Activated CD4-positive, CD25-positive, alpha-beta regulatory T cell treated with anti-CD3 and anti-CD28 coated beads, Interleukin-2, amount 50 U/mL, for 16 hours (primary cell): ENCODE data around the gene HRCT1.
A peak's percentile ranks its signal among the peaks of the same experiment; 100 is the strongest.

Experiments used
- DNase-seq: peaks from one replicate; pipeline ENCODE4 v3.0.0-alpha.2; 2020; ENCODE audit warnings: low read depth, low spot score

The HRCT1 gene

DNA sequence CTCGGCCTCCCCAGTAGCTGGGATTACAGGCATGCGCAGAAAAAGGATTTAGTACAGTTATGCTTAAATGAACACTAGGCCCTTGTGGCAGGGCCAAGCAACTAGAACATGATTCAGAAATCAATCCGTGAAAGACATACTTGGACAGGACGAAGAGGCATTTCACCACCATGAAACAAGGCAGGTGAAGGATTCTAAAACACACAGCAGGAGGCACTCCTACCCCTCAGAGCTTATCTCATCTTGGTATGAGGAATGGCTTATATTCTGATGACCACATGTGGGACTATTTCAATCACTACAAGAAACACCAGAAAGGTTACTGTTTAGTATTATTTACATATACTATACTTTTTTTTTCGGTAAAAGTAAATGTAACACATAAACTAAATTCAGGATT, 36.3 kb downstream of the HRCT1 start:
- DNase-seq: no peak

DNA sequence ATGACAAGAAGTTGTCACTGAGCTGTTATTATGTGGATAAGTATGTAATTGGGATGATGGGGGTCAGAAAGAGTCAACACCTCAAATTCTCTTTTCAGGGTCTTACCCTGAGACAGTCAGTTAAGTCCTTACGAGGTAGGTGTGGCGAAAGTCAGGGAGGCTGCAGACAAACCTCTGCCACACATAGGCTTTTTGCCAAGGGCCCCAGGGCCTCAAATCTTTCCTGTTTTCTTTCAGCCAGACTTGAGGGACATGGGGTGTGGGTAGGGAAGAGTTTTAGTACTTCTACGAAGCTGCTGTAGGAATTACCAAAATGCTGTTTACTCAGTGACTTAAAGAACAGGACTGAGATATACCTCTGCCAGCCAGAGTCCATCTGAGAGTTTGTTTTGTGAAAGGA, 38.2 kb downstream of the HRCT1 start:
- no peak for DNase-seq

DNA sequence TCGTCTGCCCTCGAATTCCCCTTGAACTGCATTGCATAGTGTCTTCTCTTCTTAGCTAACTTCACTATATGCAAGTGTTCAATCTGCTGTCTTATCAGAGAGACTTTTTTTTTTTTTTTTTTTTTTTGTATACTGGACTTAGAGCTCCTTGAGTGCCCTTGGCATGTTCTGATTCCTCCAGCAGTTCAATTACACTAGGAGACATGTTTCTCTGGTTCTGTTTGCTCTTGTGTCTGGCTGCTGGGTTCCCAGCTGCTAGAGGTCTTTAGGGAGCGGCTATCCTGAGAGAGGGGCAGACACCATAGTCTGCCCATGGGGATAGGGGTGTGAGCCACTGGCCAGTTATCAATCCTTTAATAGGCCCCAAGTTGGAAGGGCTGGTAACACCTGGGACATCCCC, 38.8 kb downstream of the HRCT1 start:
- DNase-seq: no peak

DNA sequence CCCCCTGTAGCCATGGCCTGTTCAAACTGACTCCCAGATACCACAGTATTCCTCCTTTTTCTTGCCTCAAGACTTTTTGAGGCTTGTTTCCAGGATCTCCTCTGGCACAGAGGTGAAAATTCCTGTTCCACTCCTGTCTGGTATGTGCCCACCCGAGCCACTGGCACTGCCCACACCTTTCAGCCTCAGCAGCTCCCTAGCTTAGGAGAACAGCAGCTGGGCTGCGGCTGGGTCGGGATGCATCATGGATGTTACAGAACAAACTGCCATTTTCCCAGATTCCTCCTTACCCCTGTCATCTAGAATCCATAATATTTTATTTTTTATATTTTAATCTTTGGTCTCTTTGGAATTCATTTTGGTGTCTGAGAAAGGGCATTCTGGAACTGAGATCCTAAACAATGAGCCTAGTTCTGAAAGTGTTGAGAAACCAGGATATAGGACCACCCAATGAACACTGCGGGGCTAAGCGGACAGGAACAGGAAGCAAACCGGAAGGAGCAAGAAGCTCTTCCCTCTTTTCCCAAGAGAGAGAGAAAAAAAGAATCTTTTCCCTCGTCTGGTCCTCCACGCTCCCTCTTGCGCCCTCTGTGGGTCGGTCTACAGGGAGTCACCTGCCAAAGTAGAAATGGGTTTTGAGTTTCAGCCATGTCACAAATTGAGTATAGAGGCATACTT, 39.5 kb downstream of the HRCT1 start:
- peak; percentile 37 for DNase-seq

DNA sequence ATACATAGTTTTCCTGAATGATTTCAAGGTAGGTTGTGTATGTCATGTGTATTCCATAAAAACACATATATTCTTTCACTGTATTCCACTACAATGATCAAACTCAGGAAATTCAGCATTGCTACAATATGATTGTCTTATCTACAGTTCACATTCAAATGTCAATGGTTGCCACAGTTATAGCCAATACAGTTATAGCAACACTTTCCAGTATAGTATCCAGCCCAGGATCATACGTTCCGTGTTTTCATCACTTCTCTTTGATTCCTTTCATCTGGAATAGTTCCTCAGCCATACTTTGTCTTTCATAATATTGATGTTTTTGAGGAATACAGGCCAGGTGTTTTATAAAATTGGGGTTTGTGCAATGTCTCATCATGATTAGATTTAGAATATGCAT, 42.4 kb downstream of the HRCT1 start:
- no peak for DNase-seq

DNA sequence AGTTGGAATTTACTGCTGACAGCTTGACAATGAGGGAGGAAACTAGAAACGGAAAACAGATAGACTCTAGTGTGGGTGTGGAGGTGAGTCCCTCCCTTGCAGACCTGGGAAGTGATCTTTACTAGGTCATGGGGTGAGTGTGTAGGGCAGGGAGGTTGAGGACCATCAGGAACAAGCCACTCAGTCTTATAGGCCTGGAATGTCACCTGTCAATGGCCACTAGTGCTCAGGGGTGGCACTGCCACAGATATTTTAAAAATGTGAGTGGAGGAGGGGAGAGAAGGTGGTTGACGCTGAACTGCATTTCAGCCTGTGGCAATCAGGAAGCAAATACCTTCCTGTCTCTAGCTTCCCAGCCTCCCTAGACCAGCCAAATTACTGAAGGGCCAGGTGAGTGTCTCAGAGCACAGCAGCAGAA, 42.9 kb downstream of the HRCT1 start:
- no peak for DNase-seq

DNA sequence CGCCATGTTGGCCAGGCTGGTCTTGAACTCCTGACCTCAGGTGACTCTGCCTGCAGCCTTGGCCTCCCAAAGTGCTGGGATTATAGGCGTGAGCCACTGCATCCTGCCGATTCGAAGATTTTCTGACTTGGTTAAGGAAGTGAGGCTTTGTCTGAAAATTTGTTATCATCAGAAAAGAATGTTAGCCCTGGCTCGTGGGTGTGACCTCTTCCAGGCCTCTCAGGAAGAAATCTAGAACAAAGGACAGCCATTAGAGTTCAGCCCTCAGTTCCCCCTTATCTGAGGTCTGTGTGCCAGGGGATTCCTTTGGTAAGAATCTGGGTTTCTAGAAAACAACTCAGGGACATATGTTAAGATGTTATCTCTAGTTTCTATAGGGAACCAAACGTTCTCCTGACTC, 45.7 kb downstream of the HRCT1 start:
- no peak for DNase-seq

DNA sequence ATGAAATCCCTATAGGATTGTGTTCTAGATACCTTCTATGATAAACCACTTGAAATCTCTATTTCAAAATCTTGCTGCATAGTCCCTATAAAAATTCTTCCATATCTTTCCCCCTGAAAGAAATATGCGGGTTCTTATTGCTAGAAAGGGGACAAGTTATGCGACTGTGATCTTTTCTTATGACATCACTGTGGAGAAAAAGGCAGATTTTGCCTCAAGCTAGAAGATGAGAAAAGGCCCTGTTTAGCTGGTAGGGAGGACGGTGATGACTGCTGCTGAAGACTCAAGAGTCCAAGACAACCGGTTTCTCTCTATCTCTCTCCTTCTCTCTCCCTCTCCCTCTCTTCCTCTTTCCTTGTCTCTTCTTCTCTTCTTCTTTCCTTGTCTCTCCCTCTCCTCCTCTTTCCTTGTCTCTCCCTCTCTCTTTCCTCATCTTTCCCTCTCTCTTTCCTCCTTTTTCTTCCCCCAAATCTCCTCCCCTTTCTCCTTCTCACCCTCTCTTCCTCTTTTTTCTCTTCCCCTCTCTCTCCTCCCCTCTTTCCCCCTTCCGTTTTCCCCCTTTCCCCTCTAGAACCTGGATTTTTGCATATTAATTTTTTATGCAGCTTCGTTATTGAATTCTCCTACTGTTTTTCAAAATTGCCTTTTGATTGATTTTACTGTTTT, 46.7 kb downstream of the HRCT1 start:
- DNase-seq: no peak

DNA sequence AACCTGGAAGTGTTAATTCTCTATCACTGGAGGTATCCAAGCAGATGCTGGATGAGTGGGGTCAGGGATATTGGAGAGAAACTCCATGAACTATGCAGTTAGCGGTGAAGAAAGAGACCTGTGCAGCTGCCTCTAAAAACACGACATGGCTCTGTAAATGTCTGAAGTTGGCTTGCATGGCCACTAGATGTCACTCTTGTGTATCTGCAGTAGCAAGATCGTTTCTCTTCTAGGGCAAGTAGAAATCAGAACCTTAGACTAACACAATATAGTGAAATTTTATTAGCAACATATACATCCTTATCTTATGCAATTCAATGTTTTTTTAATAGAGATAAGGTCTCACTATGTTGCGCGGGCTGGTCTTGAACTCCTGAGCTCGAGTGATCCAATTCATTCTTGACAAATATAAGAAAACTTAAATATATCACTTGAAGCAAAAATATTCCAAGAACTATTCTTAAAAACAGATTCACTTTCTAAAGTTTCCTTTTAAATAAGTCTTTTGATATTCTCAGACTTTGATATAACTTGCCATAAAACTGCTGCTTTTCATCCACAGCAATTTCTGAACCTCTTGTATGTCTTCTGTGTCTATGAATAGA, 49.0 kb downstream of the HRCT1 start:
- DNase-seq: peak; percentile 19

DNA sequence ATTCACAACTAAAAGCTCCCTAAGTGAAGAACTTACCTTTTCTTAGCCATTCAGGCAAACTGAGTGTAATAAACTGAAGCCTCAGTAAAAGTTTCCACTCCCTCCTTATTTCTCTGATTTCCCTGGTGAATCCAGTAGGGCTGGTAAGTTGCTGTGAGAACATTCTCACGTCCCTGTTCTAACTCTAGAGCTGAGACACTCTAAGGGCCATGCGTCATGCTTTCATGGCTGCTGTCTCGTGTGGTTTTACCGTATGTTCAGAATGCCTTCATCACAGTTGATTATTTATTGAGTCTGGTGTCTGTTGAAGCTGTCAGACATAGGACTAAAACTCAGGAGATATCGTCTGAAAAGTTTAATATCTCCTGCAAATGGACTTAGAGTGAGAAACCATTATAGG, 50.6 kb downstream of the HRCT1 start:
- no peak for DNase-seq
